ENCODE results near the gene NPY.

- TF ChIP-seq EZH2phosphoT487 (IDR thresholded peaks at IDR 0.05; ENCODE audit: borderline replicate concordance) (no peak), POLR2A (IDR thresholded peaks at IDR 0.05; ENCODE audit: borderline replicate concordance, extremely low read depth, insufficient read depth, insufficient read length) (no peak), CEBPB (IDR thresholded peaks at IDR 0.05; ENCODE audit: low read depth) (no peak), CTCF (IDR thresholded peaks at IDR 0.05 in 2 of 3, conservative IDR thresholded peaks at IDR 0.05 in 1 of 3; ENCODE audit: borderline replicate concordance in 1 of 3, insufficient read depth in 1 of 3, low read depth in 2 of 3, low read length in 2 of 3) (no peak), SP1 (IDR thresholded peaks at IDR 0.05; ENCODE audit: low read depth) (no peak), ZFX (IDR thresholded peaks at IDR 0.05) (no peak)
Measured at GRCh38 chr7:24339575-24339974, 55.6 kb downstream of the NPY start.
